Measurements from ENCODE around the gene ATP6V0E2. TPM values are rescaled to one million over a fixed set of nuclear protein-coding genes. Genes with fewer than 3 reads are reported as not detected.
"Not testable (repeated sequence)": the region's sequence is repeated elsewhere in the genome, so short reads cannot be mapped to it uniquely, and the experiment has no call there.

The ATP6V0E2 gene
- polyA plus RNA-seq, 4 donors, result 24.3 to 29.3 (median 28.3) TPM

DNA sequence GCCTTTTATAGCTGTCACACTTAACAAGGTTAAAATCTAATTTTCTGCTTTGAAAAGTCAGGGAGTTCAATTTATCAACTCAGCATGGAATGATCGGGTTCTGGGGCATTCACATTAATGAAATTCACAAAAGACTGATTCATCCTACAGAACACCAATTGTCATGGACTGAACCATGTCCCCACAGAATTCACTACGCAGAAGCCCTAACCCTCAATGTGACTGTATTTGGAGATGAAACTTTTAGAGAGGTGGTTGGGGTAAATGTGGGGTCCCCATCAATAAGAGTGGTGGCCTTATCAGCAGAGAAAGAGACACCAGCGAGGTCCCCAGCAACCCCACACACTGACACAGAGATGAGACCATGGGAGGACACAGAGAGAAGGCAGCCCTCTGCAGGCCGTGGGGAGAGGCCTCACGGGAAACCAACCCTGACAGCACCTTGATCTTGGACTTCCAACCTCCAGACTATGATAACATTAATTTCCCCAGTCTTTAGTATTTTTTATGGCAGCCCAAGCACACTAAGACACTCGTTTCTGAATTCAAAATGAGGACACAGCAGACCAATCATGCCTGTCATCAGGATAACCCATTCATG lies 34.1 kb downstream of the ATP6V0E2 start:
- not testable (repeated sequence) for DNase-seq (ENCODE audit: low read depth in 4 of 4, low spot score in 2 of 4)

DNA sequence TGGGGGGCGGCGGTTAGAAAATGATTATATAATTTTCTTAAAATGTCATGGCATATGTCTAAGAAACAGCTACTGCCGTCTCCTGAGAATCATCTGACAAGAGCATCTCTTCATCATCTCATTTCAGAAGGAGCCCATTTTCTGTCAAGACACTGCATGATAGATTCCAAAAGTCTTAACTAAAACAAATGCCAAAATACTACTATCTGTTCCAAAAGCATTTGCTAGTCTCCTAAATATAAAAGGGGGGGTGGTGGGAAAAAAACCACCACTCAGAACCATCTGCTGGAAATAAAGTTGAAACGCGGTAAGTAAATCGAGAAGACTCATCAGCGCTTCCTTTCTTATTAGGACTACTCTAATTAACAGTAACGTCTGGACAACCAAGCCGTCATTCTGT lies 36.5 kb downstream of the ATP6V0E2 start:
- DNase-seq (ENCODE audit: low read depth in 4 of 4, low spot score in 2 of 4), result not testable (repeated sequence)

GRCh38 chr7:149912126-149912525 lies 38.4 kb downstream of the ATP6V0E2 start:
- not testable (repeated sequence) for DNase-seq (ENCODE audit: low read depth in 4 of 4, low spot score in 2 of 4)

DNA sequence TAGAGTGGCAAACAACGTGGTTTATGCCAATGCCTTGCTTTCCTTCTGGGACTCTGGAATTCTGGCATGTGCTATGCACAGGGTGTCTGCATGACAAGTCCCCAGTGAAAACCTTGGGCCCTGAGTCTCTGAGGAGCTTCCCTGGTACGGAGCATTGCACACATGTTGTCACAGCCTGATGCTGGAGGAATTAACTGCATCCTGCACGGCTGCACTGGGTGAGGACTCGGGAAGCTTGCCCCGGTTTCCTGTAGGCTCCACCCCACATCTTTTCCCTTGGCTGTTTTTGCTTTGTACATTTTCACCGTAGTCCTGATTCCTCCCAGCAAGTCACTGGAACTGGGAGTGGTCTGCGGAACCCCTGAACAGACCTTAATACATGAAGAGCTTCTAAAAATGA lies 52.6 kb downstream of the ATP6V0E2 start:
- not testable (repeated sequence) for DNase-seq (ENCODE audit: low read depth in 4 of 4, low spot score in 2 of 4)

Other genes starting within 250 kb of the ATP6V0E2 start
- 10 to 100 TPM; 24.9 to 39.2 (median 36.2) TPM for gene ZNF467, start 100.4 kb upstream of the ATP6V0E2 start, polyA plus RNA-seq (ENCODE audit: insufficient read length in 4 of 4)
- gene ZNF862, start 35.6 kb upstream of the ATP6V0E2 start, polyA plus RNA-seq (ENCODE audit: insufficient read length in 4 of 4), result 10 to 100 TPM; 16.9 to 31.7 (median 22.1) TPM

Measured in left renal cortex interstitium (tissue), 4 donors.